ENCODE measurements around the gene VPS50.

VPS50 gene

GRCh38 chr7:93409324-93409723 lies 177.2 kb downstream of the VPS50 start:
- DNase-seq (ENCODE audit: low spot score), result no peak

Data from D341Med (cell line).